SK-N-MC (cell line): ENCODE results near the gene SMYD3.
"Not testable (repeated sequence)": the region's sequence is repeated elsewhere in the genome, so short reads cannot be mapped to it uniquely, and the experiment has no call there.

Experiments
- DNase-seq: peaks from one replicate; pipeline ENCODE4 v3.0.0-alpha.2; 2011; ENCODE audit warnings: low read depth, low spot score
- H3K27ac ChIP-seq: fragments of 200-600 bp; sonication (generic); 2 replicates; pipeline ENCODE4 v1.5.1; 2016; ENCODE audit warnings: mixed run types
- H3K36me3 ChIP-seq: fragments of 200-600 bp; sonication (generic); 2 replicates; pipeline ENCODE4 v1.6.1; 2017; ENCODE audit warnings: antibody characterized with exemption, low read length, mixed read lengths; ENCODE audit not compliant: insufficient read depth
- H3K4me3 ChIP-seq: fragments of 200-600 bp; sonication (generic); 2 replicates; pipeline ENCODE4 v1.5.1; 2016
- H3K9ac ChIP-seq: fragments of 200-600 bp; sonication (generic); 2 replicates; pipeline ENCODE4 v1.8.0; 2017; ENCODE audit warnings: mixed run types, mixed read lengths; ENCODE audit not compliant: insufficient read length
- H3K9me3 ChIP-seq: fragments of 200-600 bp; sonication (generic); 2 replicates; pipeline ENCODE4 v1.6.1; 2017; ENCODE audit warnings: low read depth, mild to moderate bottlenecking, antibody characterized with exemption, low read length, moderate library complexity, mixed read lengths
- EZH2 ChIP-seq: fragments of 200-600 bp; sonication (generic); IDR thresholded peaks from one replicate; pipeline ENCODE4 v1.6.1; 2017; ENCODE audit warnings: antibody characterized with exemption
- FOXP2 ChIP-seq: optimal IDR thresholded peaks from 2 replicates; pipeline ENCODE3; 2011; ENCODE audit warnings: mild to moderate bottlenecking, moderate library complexity; ENCODE audit not compliant: insufficient read depth; ENCODE audit errors: extremely low read length, control extremely low read depth
- POLR2AphosphoS5 ChIP-seq: IDR thresholded peaks from 2 replicates; pipeline ENCODE4 v1.6.1; 2012; ENCODE audit warnings: mild to moderate bottlenecking, low read depth, low read length, borderline replicate concordance

The SMYD3 gene

GRCh38 chr1:245829194-245829593 is 677.9 kb downstream of the SMYD3 start:
- DNase-seq: no peak
- H3K27ac ChIP-seq: no peak overlapping the region
- no peaks in the 10 kb centered on the region for H3K9me3 ChIP-seq
- H3K9ac ChIP-seq: no peak overlapping the region
- TF ChIP-seq FOXP2 (no peak), POLR2AphosphoS5 (no peak), EZH2 (no peak)
- no peaks in the 10 kb centered on the region for H3K36me3 ChIP-seq
- no peak overlapping the region for H3K4me3 ChIP-seq

- H3K27ac ChIP-seq: no peak overlapping the region
- H3K4me3 ChIP-seq: no peak overlapping the region
- H3K36me3 ChIP-seq: no peaks in the 10 kb centered on the region
- H3K9me3 ChIP-seq: no peaks in the 10 kb centered on the region
- DNase-seq: no peak
- TF ChIP-seq FOXP2: no peak
- TF ChIP-seq POLR2AphosphoS5: no peak
- no peak for TF ChIP-seq EZH2
- no peak overlapping the region for H3K9ac ChIP-seq
These were observed 679.8 kb downstream of the SMYD3 start for GRCh38 chr1:245827301-245827700.

GRCh38 chr1:245825128-245825901 is 681.8 kb downstream of the SMYD3 start:
- H3K9me3 ChIP-seq: no peaks in the 10 kb centered on the region

GRCh38 chr1:245823408-245824147 is 683.5 kb downstream of the SMYD3 start:
- Histone ChIP-seq H3K9me3 (no peaks in the 10 kb centered on the region), H3K27ac (no peak overlapping the region), H3K9ac (no peak overlapping the region), H3K4me3 (no peak overlapping the region), H3K36me3 (no peaks in the 10 kb centered on the region)
- no peak for DNase-seq
- TF ChIP-seq EZH2: no peak
- TF ChIP-seq POLR2AphosphoS5: no peak
- no peak for TF ChIP-seq FOXP2

More at GRCh38 chr1:245825128-245825901, 681.8 kb downstream of the SMYD3 start:
- H3K9ac ChIP-seq: no peak overlapping the region
- H3K4me3 ChIP-seq: no peak overlapping the region
- DNase-seq: no peak
- no peaks in the 10 kb centered on the region for H3K36me3 ChIP-seq
- H3K27ac ChIP-seq: no peak overlapping the region
- TF ChIP-seq FOXP2 (no peak), EZH2 (no peak), POLR2AphosphoS5 (no peak)

- TF ChIP-seq EZH2: no peak
- no peak for TF ChIP-seq FOXP2
- TF ChIP-seq POLR2AphosphoS5: no peak
- Histone ChIP-seq H3K27ac (no peak overlapping the region), H3K36me3 (no peaks in the 10 kb centered on the region), H3K9ac (no peak overlapping the region), H3K4me3 (no peak overlapping the region), H3K9me3 (no peaks in the 10 kb centered on the region)
- no peak for DNase-seq
These were observed 684.1 kb downstream of the SMYD3 start for GRCh38 chr1:245822996-245823395.

- H3K9me3 ChIP-seq, H3K9ac ChIP-seq: not testable (repeated sequence)
These were observed 688.7 kb downstream of the SMYD3 start for GRCh38 chr1:245818363-245818762.

GRCh38 chr1:245816496-245816895 is 690.6 kb downstream of the SMYD3 start:
- not testable (repeated sequence) for H3K9ac ChIP-seq, DNase-seq, H3K9me3 ChIP-seq, H3K27ac ChIP-seq, H3K4me3 ChIP-seq, H3K36me3 ChIP-seq

More at GRCh38 chr1:245818363-245818762, 688.7 kb downstream of the SMYD3 start:
- not testable (repeated sequence) for H3K36me3 ChIP-seq, H3K4me3 ChIP-seq, DNase-seq, H3K27ac ChIP-seq

- no peak overlapping the region for H3K9ac ChIP-seq
- DNase-seq: no peak
- no peak overlapping the region for H3K4me3 ChIP-seq
- H3K9me3 ChIP-seq: no peaks in the 10 kb centered on the region
- H3K27ac ChIP-seq: no peak overlapping the region
- TF ChIP-seq FOXP2: no peak
- TF ChIP-seq POLR2AphosphoS5: no peak
- TF ChIP-seq EZH2: no peak
- no peaks in the 10 kb centered on the region for H3K36me3 ChIP-seq
These were observed 692.4 kb downstream of the SMYD3 start for GRCh38 chr1:245814651-245815050.
